ENCODE measurements around the gene NOS3. TPM values are rescaled to one million over a fixed set of nuclear protein-coding genes. Genes with fewer than 3 reads are reported as not detected.

Gene NOS3
- total and polyA plus RNA-seq, 2 of the 13 experiments (the other 11 are each of a cell fraction or from before 2014, with no cell fraction given), result 3.7 to 7.5 TPM

DNA sequence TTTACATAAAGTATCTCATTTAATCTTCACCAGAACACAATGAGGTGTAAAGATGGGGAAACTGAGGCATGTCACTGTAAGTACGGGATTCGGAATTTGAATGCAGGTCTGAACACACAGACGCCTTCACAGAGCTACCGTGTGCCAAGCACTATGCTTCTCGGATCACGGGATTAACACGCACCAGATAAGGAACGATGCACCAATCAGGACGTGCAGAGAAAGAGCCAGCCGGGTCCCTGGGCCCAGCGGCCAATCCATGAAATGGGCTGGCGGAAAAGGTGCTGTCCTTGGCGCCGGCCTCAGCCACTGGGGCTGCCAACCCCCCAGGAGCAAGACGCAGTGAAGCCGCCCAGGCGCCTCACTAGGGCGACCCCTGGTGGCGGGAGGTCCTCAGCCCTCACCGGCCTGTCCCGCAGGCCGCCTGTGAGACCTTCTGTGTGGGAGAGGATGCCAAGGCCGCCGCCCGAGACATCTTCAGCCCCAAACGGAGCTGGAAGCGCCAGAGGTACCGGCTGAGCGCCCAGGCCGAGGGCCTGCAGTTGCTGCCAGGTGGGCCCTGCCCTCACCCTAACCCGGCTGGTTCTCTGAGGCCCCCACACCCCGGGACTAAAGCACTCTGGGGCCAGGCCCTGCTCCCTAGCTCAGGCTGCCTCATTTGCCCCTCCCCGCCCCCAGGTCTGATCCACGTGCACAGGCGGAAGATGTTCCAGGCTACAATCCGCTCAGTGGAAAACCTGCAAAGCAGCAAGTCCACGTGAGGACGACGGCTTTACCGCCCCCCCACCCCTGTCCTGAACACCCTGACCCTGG, 17.9 kb downstream of the NOS3 start (continued):
- TF ChIP-seq, protein P1, sequence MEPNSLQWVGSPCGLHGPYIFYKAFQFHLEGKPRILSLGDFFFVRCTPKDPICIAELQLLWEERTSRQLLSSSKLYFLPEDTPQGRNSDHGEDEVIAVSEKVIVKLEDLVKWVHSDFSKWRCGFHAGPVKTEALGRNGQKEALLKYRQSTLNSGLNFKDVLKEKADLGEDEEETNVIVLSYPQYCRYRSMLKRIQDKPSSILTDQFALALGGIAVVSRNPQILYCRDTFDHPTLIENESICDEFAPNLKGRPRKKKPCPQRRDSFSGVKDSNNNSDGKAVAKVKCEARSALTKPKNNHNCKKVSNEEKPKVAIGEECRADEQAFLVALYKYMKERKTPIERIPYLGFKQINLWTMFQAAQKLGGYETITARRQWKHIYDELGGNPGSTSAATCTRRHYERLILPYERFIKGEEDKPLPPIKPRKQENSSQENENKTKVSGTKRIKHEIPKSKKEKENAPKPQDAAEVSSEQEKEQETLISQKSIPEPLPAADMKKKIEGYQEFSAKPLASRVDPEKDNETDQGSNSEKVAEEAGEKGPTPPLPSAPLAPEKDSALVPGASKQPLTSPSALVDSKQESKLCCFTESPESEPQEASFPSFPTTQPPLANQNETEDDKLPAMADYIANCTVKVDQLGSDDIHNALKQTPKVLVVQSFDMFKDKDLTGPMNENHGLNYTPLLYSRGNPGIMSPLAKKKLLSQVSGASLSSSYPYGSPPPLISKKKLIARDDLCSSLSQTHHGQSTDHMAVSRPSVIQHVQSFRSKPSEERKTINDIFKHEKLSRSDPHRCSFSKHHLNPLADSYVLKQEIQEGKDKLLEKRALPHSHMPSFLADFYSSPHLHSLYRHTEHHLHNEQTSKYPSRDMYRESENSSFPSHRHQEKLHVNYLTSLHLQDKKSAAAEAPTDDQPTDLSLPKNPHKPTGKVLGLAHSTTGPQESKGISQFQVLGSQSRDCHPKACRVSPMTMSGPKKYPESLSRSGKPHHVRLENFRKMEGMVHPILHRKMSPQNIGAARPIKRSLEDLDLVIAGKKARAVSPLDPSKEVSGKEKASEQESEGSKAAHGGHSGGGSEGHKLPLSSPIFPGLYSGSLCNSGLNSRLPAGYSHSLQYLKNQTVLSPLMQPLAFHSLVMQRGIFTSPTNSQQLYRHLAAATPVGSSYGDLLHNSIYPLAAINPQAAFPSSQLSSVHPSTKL (CRISPR knock-in tag; IDR thresholded peaks at IDR 0.05), result peak; percentile 47; the same call in 1 of the 2 replicates
- TF ChIP-seq JARID2 (CRISPR knock-in tag; IDR thresholded peaks at IDR 0.05; ENCODE audit: insufficient replicate concordance), result no peak
- TF ChIP-seq, protein P2, sequence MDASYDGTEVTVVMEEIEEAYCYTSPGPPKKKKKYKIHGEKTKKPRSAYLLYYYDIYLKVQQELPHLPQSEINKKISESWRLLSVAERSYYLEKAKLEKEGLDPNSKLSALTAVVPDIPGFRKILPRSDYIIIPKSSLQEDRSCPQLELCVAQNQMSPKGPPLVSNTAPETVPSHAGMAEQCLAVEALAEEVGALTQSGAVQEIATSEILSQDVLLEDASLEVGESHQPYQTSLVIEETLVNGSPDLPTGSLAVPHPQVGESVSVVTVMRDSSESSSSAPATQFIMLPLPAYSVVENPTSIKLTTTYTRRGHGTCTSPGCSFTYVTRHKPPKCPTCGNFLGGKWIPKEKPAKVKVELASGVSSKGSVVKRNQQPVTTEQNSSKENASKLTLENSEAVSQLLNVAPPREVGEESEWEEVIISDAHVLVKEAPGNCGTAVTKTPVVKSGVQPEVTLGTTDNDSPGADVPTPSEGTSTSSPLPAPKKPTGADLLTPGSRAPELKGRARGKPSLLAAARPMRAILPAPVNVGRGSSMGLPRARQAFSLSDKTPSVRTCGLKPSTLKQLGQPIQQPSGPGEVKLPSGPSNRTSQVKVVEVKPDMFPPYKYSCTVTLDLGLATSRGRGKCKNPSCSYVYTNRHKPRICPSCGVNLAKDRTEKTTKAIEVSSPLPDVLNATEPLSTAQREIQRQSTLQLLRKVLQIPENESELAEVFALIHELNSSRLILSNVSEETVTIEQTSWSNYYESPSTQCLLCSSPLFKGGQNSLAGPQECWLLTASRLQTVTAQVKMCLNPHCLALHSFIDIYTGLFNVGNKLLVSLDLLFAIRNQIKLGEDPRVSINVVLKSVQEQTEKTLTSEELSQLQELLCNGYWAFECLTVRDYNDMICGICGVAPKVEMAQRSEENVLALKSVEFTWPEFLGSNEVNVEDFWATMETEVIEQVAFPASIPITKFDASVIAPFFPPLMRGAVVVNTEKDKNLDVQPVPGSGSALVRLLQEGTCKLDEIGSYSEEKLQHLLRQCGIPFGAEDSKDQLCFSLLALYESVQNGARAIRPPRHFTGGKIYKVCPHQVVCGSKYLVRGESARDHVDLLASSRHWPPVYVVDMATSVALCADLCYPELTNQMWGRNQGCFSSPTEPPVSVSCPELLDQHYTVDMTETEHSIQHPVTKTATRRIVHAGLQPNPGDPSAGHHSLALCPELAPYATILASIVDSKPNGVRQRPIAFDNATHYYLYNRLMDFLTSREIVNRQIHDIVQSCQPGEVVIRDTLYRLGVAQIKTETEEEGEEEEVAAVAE (CRISPR knock-in tag; IDR thresholded peaks at IDR 0.05; ENCODE audit: borderline replicate concordance), result peak; percentile 69; the same call in 1 of the 2 replicates
- TF ChIP-seq KDM2A (CRISPR knock-in tag; IDR thresholded peaks at IDR 0.05; ENCODE audit: borderline replicate concordance, low read depth), result peak; percentile 88; the same call in 1 of the 2 replicates
- TF ChIP-seq, protein P3, sequence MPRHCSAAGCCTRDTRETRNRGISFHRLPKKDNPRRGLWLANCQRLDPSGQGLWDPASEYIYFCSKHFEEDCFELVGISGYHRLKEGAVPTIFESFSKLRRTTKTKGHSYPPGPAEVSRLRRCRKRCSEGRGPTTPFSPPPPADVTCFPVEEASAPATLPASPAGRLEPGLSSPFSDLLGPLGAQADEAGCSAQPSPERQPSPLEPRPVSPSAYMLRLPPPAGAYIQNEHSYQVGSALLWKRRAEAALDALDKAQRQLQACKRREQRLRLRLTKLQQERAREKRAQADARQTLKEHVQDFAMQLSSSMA (CRISPR knock-in tag; IDR thresholded peaks at IDR 0.05), result no peak
- TF ChIP-seq ZFP36L1 (CRISPR knock-in tag; IDR thresholded peaks at IDR 0.05), result no peak
- TF ChIP-seq, protein P4, sequence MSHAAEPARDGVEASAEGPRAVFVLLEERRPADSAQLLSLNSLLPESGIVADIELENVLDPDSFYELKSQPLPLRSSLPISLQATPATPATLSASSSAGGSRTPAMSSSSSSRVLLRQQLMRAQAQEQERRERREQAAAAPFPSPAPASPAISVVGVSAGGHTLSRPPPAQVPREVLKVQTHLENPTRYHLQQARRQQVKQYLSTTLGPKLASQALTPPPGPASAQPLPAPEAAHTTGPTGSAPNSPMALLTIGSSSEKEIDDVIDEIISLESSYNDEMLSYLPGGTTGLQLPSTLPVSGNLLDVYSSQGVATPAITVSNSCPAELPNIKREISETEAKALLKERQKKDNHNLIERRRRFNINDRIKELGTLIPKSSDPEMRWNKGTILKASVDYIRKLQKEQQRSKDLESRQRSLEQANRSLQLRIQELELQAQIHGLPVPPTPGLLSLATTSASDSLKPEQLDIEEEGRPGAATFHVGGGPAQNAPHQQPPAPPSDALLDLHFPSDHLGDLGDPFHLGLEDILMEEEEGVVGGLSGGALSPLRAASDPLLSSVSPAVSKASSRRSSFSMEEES (CRISPR knock-in tag; IDR thresholded peaks at IDR 0.05), result no peak
- TF ChIP-seq, protein P5, sequence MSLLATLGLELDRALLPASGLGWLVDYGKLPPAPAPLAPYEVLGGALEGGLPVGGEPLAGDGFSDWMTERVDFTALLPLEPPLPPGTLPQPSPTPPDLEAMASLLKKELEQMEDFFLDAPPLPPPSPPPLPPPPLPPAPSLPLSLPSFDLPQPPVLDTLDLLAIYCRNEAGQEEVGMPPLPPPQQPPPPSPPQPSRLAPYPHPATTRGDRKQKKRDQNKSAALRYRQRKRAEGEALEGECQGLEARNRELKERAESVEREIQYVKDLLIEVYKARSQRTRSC (CRISPR knock-in tag; IDR thresholded peaks at IDR 0.05; ENCODE audit: low read depth), result no peak
- peak; percentile 34; the same call in 1 of the 2 replicates for TF ChIP-seq PITX1 (CRISPR knock-in tag; IDR thresholded peaks at IDR 0.05)
- peak; percentile 5; the same call in 1 of the 2 replicates for TF ChIP-seq HIVEP1 (CRISPR knock-in tag; IDR thresholded peaks at IDR 0.05)
- 0 out of 2 replicates have a peak, but pooled peaks have one; percentile 10 for TF ChIP-seq NFKBIZ (CRISPR knock-in tag; IDR thresholded peaks at IDR 0.05)
